GM10248 (cell line): ENCODE data around the gene DMRT2.

Experiments
- CTCF ChIA-PET: fragments of 300-600 bp; sonication (Branson Sonifier 250); formaldehyde crosslinking; extraction: SDS; loops from one replicate; lab custom pipeline; 2021; ENCODE audit warnings: antibody characterized with exemption; lab: Yijun Ruan, JAX
- POLR2A ChIA-PET: fragments of 350-650 bp; sonication (Branson Sonifier 250); formaldehyde crosslinking; extraction: SDS; loops from one replicate; lab custom pipeline; 2020; ENCODE audit warnings: antibody characterized with exemption; lab: Yijun Ruan, JAX
- DNase-seq: peaks from one replicate; pipeline ENCODE4 v3.0.0; 2012; ENCODE audit errors: extremely low spot score
- CTCF ChIP-seq: IDR thresholded peaks from 2 replicates; pipeline ENCODE4 v1.5.1; 2012; ENCODE audit warnings: mild to moderate bottlenecking, low read depth; ENCODE audit errors: extremely low read depth, missing control alignments, control extremely low read depth

DMRT2 gene

GRCh38 chr9:1009101-1009707, 41.0 kb upstream of the DMRT2 start:
- peak; percentile 100 for TF ChIP-seq CTCF
- peak; percentile 75 for DNase-seq
- CTCF ChIA-PET, result interaction anchor here (0.6 to 6.4 kb wide), 56 partner anchors 9 to 1078 kb away, joined by 3 to 106 read pairs (median 4); no protein-coding TSS in a partner anchor
- POLR2A ChIA-PET, result no interaction called here

GRCh38 chr9:1013021-1013420, 37.1 kb upstream of the DMRT2 start:
- POLR2A ChIA-PET, result no interaction called here
- CTCF ChIA-PET, result interaction anchor here (1.4 to 6.4 kb wide), 3 partner anchors 17 to 400 kb away, joined by 3 to 106 read pairs (median 4); no protein-coding TSS in a partner anchor
- DNase-seq, result no peak
- no peak for TF ChIP-seq CTCF

- POLR2A ChIA-PET, result no interaction called here
- no peak for DNase-seq
These were observed 35.9 kb upstream of the DMRT2 start for GRCh38 chr9:1014225-1014624.

GRCh38 chr9:1014640-1015039, 35.5 kb upstream of the DMRT2 start:
- no peak for DNase-seq
- no peak for TF ChIP-seq CTCF
- CTCF ChIA-PET, result no interaction called here
- POLR2A ChIA-PET, result no interaction called here

More at GRCh38 chr9:1014225-1014624, 35.9 kb upstream of the DMRT2 start:
- CTCF ChIA-PET, result no interaction called here
- TF ChIP-seq CTCF, result no peak

- ChIA-PET CTCF (interaction anchor here (1.1 to 2.8 kb wide), 2 partner anchors 8 to 13 kb away, joined by 3 to 24 read pairs; no protein-coding TSS in a partner anchor), POLR2A (no interaction called here)
- peak; percentile 20 for DNase-seq
- peak; percentile 29 for TF ChIP-seq CTCF
These were observed 32.0 kb upstream of the DMRT2 start for GRCh38 chr9:1018121-1018520.

- POLR2A ChIA-PET, result no interaction called here
These were observed 26.0 kb upstream of the DMRT2 start for GRCh38 chr9:1024112-1024511.

More at GRCh38 chr9:1024112-1024511, 26.0 kb upstream of the DMRT2 start:
- CTCF ChIA-PET, result interaction anchor here (1.3 to 1.5 kb wide), 2 partner anchors 15 to 19 kb away, joined by 4 to 5 read pairs; no protein-coding TSS in a partner anchor
- DNase-seq, result no peak
- TF ChIP-seq CTCF, result no peak
